ENCODE measurements around the gene PTGES3. TPM values are rescaled to one million over a fixed set of nuclear protein-coding genes. Genes with fewer than 3 reads are reported as not detected.
"Not testable (repeated sequence)": the region's sequence is repeated elsewhere in the genome, so short reads cannot be mapped to it uniquely, and the experiment has no call there.

The PTGES3 gene
- total RNA-seq, 1 experiment from 2014 or later, result 404 TPM

- RAD21 ChIA-PET (ENCODE audit: low non-redundant PET in 1 of 2, low total read pairs in 2 of 2, uncharacterized antibody in 2 of 2, unreplicated experiment in 2 of 2); H3K4me2 ChIP-seq (ENCODE audit: low read length); H3K9me3 ChIP-seq (ENCODE audit: control insufficient read depth in 1 of 2, insufficient read depth in 1 of 2, low read depth in 1 of 2, low read length in 2 of 2); H3K27ac ChIP-seq (ENCODE audit: low read depth, low read length); ATAC-seq; H3K36me3 ChIP-seq (ENCODE audit: control insufficient read depth in 1 of 2, insufficient read depth in 2 of 2, low read length in 2 of 2); H3K4me1 ChIP-seq (ENCODE audit: control insufficient read depth in 1 of 2, insufficient read depth in 2 of 2, low read length in 2 of 2); H2AFZ ChIP-seq (ENCODE audit: low read depth, low read length, poor library complexity, severe bottlenecking); H3K4me3 ChIP-seq (replicated peaks in 1 of 2; ENCODE audit: low read depth in 1 of 2, low read length in 2 of 2); intact Hi-C loops (cut with micrococcal nuclease); H3K9ac ChIP-seq (ENCODE audit: low read length); H3K79me2 ChIP-seq (ENCODE audit: insufficient read depth, low read length); DNase-seq (ENCODE audit: low read depth, low spot score); BruUV-seq (replicated peaks); CTCF ChIA-PET; H3K9me2 ChIP-seq (ENCODE audit: insufficient read depth); POLR2A ChIA-PET; H4K20me1 ChIP-seq (ENCODE audit: insufficient read depth); H3K27me3 ChIP-seq (ENCODE audit: insufficient read depth, low read length): not testable (repeated sequence)
- peak; percentile 57; the same call in 1 of the 2 replicates for TF ChIP-seq CBX3 (IDR thresholded peaks at IDR 0.05; ENCODE audit: low read depth)
Observed at GRCh38 chr12:56653781-56654180, 34.3 kb downstream of the PTGES3 start.

GRCh38 chr12:56648023-56648422 lies 40.1 kb downstream of the PTGES3 start:
- Histone ChIP-seq H3K36me3 (ENCODE audit: control insufficient read depth in 1 of 2, insufficient read depth in 2 of 2, low read length in 2 of 2) (peaks cover 15 to 22% of the 10 kb centered on the region in 2 experiments), H3K4me1 (ENCODE audit: control insufficient read depth in 1 of 2, insufficient read depth in 2 of 2, low read length in 2 of 2) (peaks cover 2 to 19% of the 10 kb centered on the region in 2 experiments; a peak in 3 of 4 replicates), H3K79me2 (ENCODE audit: insufficient read depth, low read length) (peaks cover 28% of the 10 kb centered on the region), H4K20me1 (ENCODE audit: insufficient read depth) (peaks cover 12% of the 10 kb centered on the region; the same call in 1 of the 2 replicates)
- DNase-seq (ENCODE audit: low read depth, low spot score); H2AFZ ChIP-seq (ENCODE audit: low read depth, low read length, poor library complexity, severe bottlenecking); H3K27me3 ChIP-seq (ENCODE audit: insufficient read depth, low read length); CTCF ChIA-PET; H3K9me3 ChIP-seq (ENCODE audit: control insufficient read depth in 1 of 2, insufficient read depth in 1 of 2, low read depth in 1 of 2, low read length in 2 of 2); H3K9ac ChIP-seq (ENCODE audit: low read length); RAD21 ChIA-PET (ENCODE audit: low non-redundant PET in 1 of 2, low total read pairs in 2 of 2, uncharacterized antibody in 2 of 2, unreplicated experiment in 2 of 2); intact Hi-C loops (cut with micrococcal nuclease); BruUV-seq (replicated peaks); H3K9me2 ChIP-seq (ENCODE audit: insufficient read depth); H3K4me2 ChIP-seq (ENCODE audit: low read length); H3K4me3 ChIP-seq (replicated peaks in 1 of 2; ENCODE audit: low read depth in 1 of 2, low read length in 2 of 2); ATAC-seq; H3K27ac ChIP-seq (ENCODE audit: low read depth, low read length): not testable (repeated sequence)
- POLR2A ChIA-PET, result interaction anchor here (1.3 to 1.4 kb wide), 2 partner anchors 14 to 77 kb away, joined by 3 read pairs; partner anchors contain the start of gene NACA
